A673 (cell line): ENCODE data around the gene GTPBP1. TPM values are rescaled to one million over a fixed set of nuclear protein-coding genes. Genes with fewer than 3 reads are reported as not detected.

ENCODE experiments used
- BruUV-seq: library from RNA; stranded (reverse); fragments of 400-500 nt; replicated peaks from 2 replicates; lab custom pipeline; 2021; lab: Mats Ljungman, UMichigan
- CTCF ChIA-PET: fragments of 300-600 bp; sonication (Branson Sonifier 250); formaldehyde crosslinking; loops from one replicate; lab custom pipeline; 2022; ENCODE audit warnings: antibody characterized with exemption; lab: Charles Lee
- POLR2A ChIA-PET: fragments of 300-600 bp; sonication (Branson Sonifier 250); formaldehyde crosslinking; loops from one replicate; lab custom pipeline; 2022; ENCODE audit warnings: antibody characterized with exemption; ENCODE audit not compliant: low non-redundant PET; lab: Charles Lee
- DNase-seq: peaks from one replicate; pipeline ENCODE4 v3.0.0-alpha.2; 2015; ENCODE audit warnings: low spot score
- H3K27ac ChIP-seq: fragments of 200-600 bp; sonication (generic); 2 replicates; pipeline ENCODE4 v1.5.1; 2016; ENCODE audit warnings: mixed run types, low read depth, mild to moderate bottlenecking, mixed read lengths, antibody characterized with exemption, low read length; ENCODE audit not compliant: poor library complexity, severe bottlenecking
- H3K27me3 ChIP-seq: fragments of 200-600 bp; sonication (generic); replicated peaks from 2 replicates; pipeline ENCODE4 v1.6.1; 2017; ENCODE audit warnings: mixed run types, low read depth, mild to moderate bottlenecking, mixed read lengths, antibody characterized with exemption, low read length; ENCODE audit not compliant: insufficient read depth, poor library complexity
- H3K36me3 ChIP-seq: fragments of 200-600 bp; sonication (generic); 2 replicates; pipeline ENCODE4 v1.6.1; 2016; ENCODE audit warnings: mixed run types, mild to moderate bottlenecking, mixed read lengths, antibody characterized with exemption, low read length; ENCODE audit not compliant: insufficient read depth, poor library complexity, severe bottlenecking
- H3K4me1 ChIP-seq: fragments of 200-600 bp; sonication (generic); 2 replicates; pipeline ENCODE4 v1.6.1; 2017; ENCODE audit warnings: mixed run types, mild to moderate bottlenecking, mixed read lengths, antibody characterized with exemption, low read length; ENCODE audit not compliant: insufficient read depth, poor library complexity, severe bottlenecking
- H3K4me3 ChIP-seq: fragments of 200-600 bp; sonication (generic); 2 replicates; pipeline ENCODE4 v1.5.1; 2016; ENCODE audit warnings: low read depth, mixed run types, mild to moderate bottlenecking, mixed read lengths, low read length; ENCODE audit not compliant: poor library complexity, severe bottlenecking
- H3K9me3 ChIP-seq: fragments of 200-600 bp; sonication (generic); 2 replicates; pipeline ENCODE4 v1.6.1; 2016; ENCODE audit warnings: mixed run types, low read depth, mild to moderate bottlenecking, mixed read lengths, antibody characterized with exemption, low read length; ENCODE audit not compliant: poor library complexity, severe bottlenecking
- EZH2 ChIP-seq: fragments of 200-600 bp; sonication (generic); IDR thresholded peaks from 2 replicates; pipeline ENCODE4 v1.6.1; 2017; ENCODE audit warnings: borderline replicate concordance, low read depth, mild to moderate bottlenecking, mixed read lengths, antibody characterized with exemption, low read length; ENCODE audit not compliant: poor library complexity, severe bottlenecking
- intact Hi-C: fragments of 100-400 bp; cut with micrococcal nuclease; formaldehyde crosslinking; loops from one replicate; pipeline ENCODE4 v1.10.0; 2022; ENCODE audit not compliant: unreplicated experiment
- total RNA-seq: library from RNA; stranded (reverse); gene quantifications from 2 replicates; pipeline ENCODE4 v1.2.3, GENCODE V29; 2021
- TF ChIP-seq, protein P1 (sequence below): fragments of 300-800, 200-600 bp; sonication (generic); conservative IDR thresholded peaks from 2 replicates; pipeline ENCODE4 v1.5.1; 2017; ENCODE audit warnings: low read depth, mild to moderate bottlenecking, antibody characterized with exemption, low read length, moderate library complexity, mixed read lengths

GTPBP1 gene
- total RNA-seq, 1 experiment from 2014 or later: 88.2 TPM

DNA sequence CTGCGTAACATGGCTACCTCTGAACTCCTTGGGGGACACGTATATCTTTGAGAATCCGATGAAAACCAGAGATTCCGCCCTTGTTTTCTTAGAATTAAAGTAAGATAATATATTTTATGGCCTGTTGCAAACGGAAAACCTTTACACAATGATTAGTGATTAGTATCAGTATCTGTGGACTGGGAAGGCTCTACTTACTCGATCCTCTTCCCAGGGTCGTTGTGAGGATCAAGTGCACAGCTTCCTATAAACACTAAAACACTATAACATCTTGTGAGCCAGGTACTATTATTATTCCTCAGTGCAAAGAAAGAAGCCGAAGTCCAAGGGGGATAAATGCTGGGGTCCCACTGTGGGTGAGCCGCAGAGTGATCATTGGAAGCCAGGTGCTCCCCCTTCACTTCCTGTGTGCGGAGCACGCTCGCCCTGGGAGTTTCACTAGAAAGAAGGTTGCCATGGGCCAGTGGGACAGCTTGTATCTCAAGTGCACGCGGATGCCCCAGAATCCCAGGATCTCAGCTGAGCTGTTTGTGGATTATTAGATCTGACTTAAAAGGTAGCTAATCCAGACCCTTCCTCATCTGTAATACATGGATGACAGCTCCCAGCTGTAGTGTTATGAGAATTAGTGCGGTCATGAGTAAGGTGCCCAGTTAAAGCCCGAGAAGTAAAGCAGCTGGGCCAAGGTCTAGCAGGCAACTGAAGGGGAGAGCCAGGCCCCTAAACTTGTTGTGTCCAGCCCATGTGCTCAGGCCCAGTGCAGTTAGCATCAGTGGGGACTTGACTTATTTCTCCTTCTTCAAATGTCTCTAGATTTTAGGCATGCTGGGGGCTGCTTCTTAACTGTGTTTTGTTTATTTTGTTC, 48.5 kb upstream of the GTPBP1 start:
- ChIA-PET CTCF (interaction anchor here (0.7 kb wide), 1 partner anchor 352 kb away, joined by 3 read pairs; no protein-coding TSS in a partner anchor), POLR2A (no interaction called here)
- TF ChIP-seq, protein P1, sequence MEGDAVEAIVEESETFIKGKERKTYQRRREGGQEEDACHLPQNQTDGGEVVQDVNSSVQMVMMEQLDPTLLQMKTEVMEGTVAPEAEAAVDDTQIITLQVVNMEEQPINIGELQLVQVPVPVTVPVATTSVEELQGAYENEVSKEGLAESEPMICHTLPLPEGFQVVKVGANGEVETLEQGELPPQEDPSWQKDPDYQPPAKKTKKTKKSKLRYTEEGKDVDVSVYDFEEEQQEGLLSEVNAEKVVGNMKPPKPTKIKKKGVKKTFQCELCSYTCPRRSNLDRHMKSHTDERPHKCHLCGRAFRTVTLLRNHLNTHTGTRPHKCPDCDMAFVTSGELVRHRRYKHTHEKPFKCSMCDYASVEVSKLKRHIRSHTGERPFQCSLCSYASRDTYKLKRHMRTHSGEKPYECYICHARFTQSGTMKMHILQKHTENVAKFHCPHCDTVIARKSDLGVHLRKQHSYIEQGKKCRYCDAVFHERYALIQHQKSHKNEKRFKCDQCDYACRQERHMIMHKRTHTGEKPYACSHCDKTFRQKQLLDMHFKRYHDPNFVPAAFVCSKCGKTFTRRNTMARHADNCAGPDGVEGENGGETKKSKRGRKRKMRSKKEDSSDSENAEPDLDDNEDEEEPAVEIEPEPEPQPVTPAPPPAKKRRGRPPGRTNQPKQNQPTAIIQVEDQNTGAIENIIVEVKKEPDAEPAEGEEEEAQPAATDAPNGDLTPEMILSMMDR: no peak
- no peak for TF ChIP-seq EZH2
- intact Hi-C loops: no loop called here
- Histone ChIP-seq H3K27me3 (no peaks in the 10 kb centered on the region), H3K9me3 (no peaks in the 10 kb centered on the region), H3K36me3 (no peaks in the 10 kb centered on the region), H3K27ac (peak overlapping the region; percentile 100), H3K4me1 (peaks cover 5% of the 10 kb centered on the region), H3K4me3 (peak overlapping the region; percentile 97)
- BruUV-seq: no TSS peak
- no peak for DNase-seq

DNA sequence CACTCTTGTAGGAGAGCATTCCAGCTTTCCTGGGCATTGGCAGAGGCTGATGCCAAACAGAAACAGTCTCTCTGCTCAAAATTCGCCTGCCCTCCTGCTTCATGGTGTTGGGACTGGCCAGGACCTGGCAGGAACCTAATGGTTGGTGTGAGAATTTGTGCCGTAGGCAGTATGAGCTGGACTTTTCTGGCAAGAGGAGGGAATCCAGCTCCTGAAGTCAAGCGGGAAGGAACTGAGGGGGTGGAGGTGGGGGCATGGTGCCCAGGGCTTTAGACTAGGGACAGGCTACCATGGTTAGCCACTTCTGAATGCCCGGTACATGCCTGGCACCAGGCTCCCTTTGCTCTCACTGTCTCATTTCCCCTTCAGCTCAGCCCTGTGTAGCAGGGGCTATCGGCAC, 30.9 kb upstream of the GTPBP1 start:
- no peaks in the 10 kb centered on the region for H3K9me3 ChIP-seq
- no peak overlapping the region for H3K27ac ChIP-seq
- H3K27me3 ChIP-seq: no peaks in the 10 kb centered on the region
- POLR2A ChIA-PET: no interaction called here
- no peak overlapping the region for H3K4me3 ChIP-seq
- TF ChIP-seq, protein P1: no peak
- no peak for TF ChIP-seq EZH2
- H3K36me3 ChIP-seq: peaks cover 5% of the 10 kb centered on the region
- BruUV-seq: no TSS peak
- intact Hi-C loops: no loop called here
- no peaks in the 10 kb centered on the region for H3K4me1 ChIP-seq
- CTCF ChIA-PET: no interaction called here
- no peak for DNase-seq

DNA sequence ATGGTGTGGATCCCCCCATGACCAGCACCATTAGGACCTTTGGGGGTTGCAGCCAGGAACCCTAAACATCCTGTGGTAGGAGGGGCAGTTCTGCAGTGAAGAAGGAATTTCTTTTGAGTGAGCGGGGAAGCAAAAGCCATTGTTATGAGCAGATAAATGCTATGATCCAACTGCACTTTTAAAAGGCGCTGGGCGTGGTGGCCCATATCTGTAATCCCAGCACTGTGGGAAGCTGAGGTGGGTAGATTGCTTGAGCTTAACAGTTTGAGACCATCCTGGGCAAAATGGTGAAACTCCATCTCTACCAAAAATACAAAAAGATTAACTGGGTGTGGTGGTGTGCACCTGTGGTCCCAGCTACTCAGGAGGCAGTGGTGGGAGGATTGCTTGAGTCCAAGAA, 29.9 kb upstream of the GTPBP1 start:
- Histone ChIP-seq H3K9me3 (no peaks in the 10 kb centered on the region), H3K36me3 (peaks cover 5% of the 10 kb centered on the region), H3K27me3 (no peaks in the 10 kb centered on the region), H3K4me1 (no peaks in the 10 kb centered on the region), H3K4me3 (no peak overlapping the region), H3K27ac (no peak overlapping the region)
- intact Hi-C loops: no loop called here
- no TSS peak for BruUV-seq
- no peak for TF ChIP-seq EZH2
- TF ChIP-seq, protein P1: no peak
- no peak for DNase-seq
- CTCF ChIA-PET: no interaction called here
- POLR2A ChIA-PET: no interaction called here
